Calu3 (cell line): ENCODE results near the gene RASGEF1B. TPM values are rescaled to one million over a fixed set of nuclear protein-coding genes. Genes with fewer than 3 reads are reported as not detected.

ENCODE experiments used
- BruUV-seq: library from RNA; stranded (reverse); fragments of 400-500 nt; replicated peaks from 2 replicates; lab custom pipeline; 2021; lab: Mats Ljungman, UMichigan
- CTCF ChIA-PET: fragments of 300-600 bp; sonication (Branson Sonifier 250); formaldehyde crosslinking; loops from one replicate; lab custom pipeline; 2022; ENCODE audit warnings: antibody characterized with exemption; lab: Charles Lee
- DNase-seq: peaks from one replicate; pipeline ENCODE4 v3.0.0; 2022
- H3K27ac Mint-ChIP-seq: one replicate; pipeline ENCODE4 v1.8.0; 2022; ENCODE audit warnings: mixed read lengths; ENCODE audit not compliant: unreplicated experiment
- H3K27me3 Mint-ChIP-seq: one replicate; pipeline ENCODE4 v1.8.0; 2022; ENCODE audit warnings: mixed read lengths; ENCODE audit not compliant: unreplicated experiment
- H3K36me3 Mint-ChIP-seq: one replicate; pipeline ENCODE4 v1.8.0; 2022; ENCODE audit warnings: mild to moderate bottlenecking, moderate library complexity, mixed read lengths; ENCODE audit not compliant: insufficient read depth, unreplicated experiment
- H3K4me1 Mint-ChIP-seq: one replicate; pipeline ENCODE4 v1.8.0; 2022; ENCODE audit warnings: mild to moderate bottlenecking, low read depth, mixed read lengths; ENCODE audit not compliant: unreplicated experiment
- H3K4me3 Mint-ChIP-seq: one replicate; pipeline ENCODE4 v1.8.0; 2022; ENCODE audit warnings: mild to moderate bottlenecking, low read depth, moderate library complexity, mixed read lengths; ENCODE audit not compliant: unreplicated experiment
- H3K9me3 Mint-ChIP-seq: one replicate; pipeline ENCODE4 v1.8.0; 2022; ENCODE audit warnings: low read depth, mixed read lengths; ENCODE audit not compliant: unreplicated experiment
- CTCF ChIP-seq: fragments of 200-600 bp; IDR thresholded peaks from one replicate; pipeline ENCODE4 v1.8.0; 2022; ENCODE audit warnings: antibody characterized with exemption; ENCODE audit not compliant: unreplicated experiment
- intact Hi-C: fragments of 100-400 bp; cut with micrococcal nuclease; formaldehyde crosslinking; loops from one replicate; pipeline ENCODE4 v1.10.0; 2022; ENCODE audit not compliant: unreplicated experiment
- total RNA-seq: library from RNA; stranded (reverse); gene quantifications from 2 replicates; pipeline ENCODE4 v1.2.3, GENCODE V29; 2022

Gene RASGEF1B
- total RNA-seq, 1 experiment from 2014 or later: 33.8 TPM

- no peak for TF ChIP-seq CTCF
- intact Hi-C loops: no loop called here
- DNase-seq: no peak
- BruUV-seq: no TSS peak
- no peak overlapping the region for H3K4me3 Mint-ChIP-seq
- H3K27ac Mint-ChIP-seq: no peak overlapping the region
- CTCF ChIA-PET: no interaction called here
- peaks cover 3% of the 10 kb centered on the region for H3K9me3 Mint-ChIP-seq
- H3K4me1 Mint-ChIP-seq: peaks cover 26% of the 10 kb centered on the region
- no peaks in the 10 kb centered on the region for H3K27me3 Mint-ChIP-seq
- no peaks in the 10 kb centered on the region for H3K36me3 Mint-ChIP-seq
These were observed 53.1 kb downstream of the RASGEF1B start for GRCh38 chr4:81418572-81418971.

GRCh38 chr4:81412946-81413495 is 58.7 kb downstream of the RASGEF1B start:
- no TSS peak for BruUV-seq
- H3K4me1 Mint-ChIP-seq: peaks cover 6% of the 10 kb centered on the region
- intact Hi-C loops: no loop called here
- H3K9me3 Mint-ChIP-seq: peaks cover 9% of the 10 kb centered on the region
- H3K27me3 Mint-ChIP-seq: no peaks in the 10 kb centered on the region
- no peak for TF ChIP-seq CTCF
- no peak for DNase-seq
- no peak overlapping the region for H3K27ac Mint-ChIP-seq
- CTCF ChIA-PET: no interaction called here
- H3K4me3 Mint-ChIP-seq: no peak overlapping the region
- H3K36me3 Mint-ChIP-seq: no peaks in the 10 kb centered on the region

- no peak for DNase-seq
- Mint-ChIP-seq H3K4me3 (no peak overlapping the region), H3K9me3 (peaks cover 9% of the 10 kb centered on the region), H3K4me1 (no peaks in the 10 kb centered on the region), H3K36me3 (no peaks in the 10 kb centered on the region), H3K27me3 (no peaks in the 10 kb centered on the region), H3K27ac (no peak overlapping the region)
- CTCF ChIA-PET: no interaction called here
- TF ChIP-seq CTCF: no peak
- no TSS peak for BruUV-seq
- intact Hi-C loops: no loop called here
These were observed 61.0 kb downstream of the RASGEF1B start for GRCh38 chr4:81410680-81411079.

GRCh38 chr4:81409836-81410235 is 61.9 kb downstream of the RASGEF1B start:
- Mint-ChIP-seq H3K9me3 (peaks cover 9% of the 10 kb centered on the region), H3K36me3 (no peaks in the 10 kb centered on the region), H3K27ac (no peak overlapping the region), H3K4me1 (no peaks in the 10 kb centered on the region), H3K4me3 (no peak overlapping the region), H3K27me3 (no peaks in the 10 kb centered on the region)
- no peak for TF ChIP-seq CTCF
- no peak for DNase-seq
- intact Hi-C loops: loop anchor here (5.0 to 10.0 kb wide), 2 partner anchors 505 to 632 kb away; no protein-coding TSS in a partner anchor
- BruUV-seq: no TSS peak
- CTCF ChIA-PET: no interaction called here
